ENCODE results near the gene FAM168A. TPM values are rescaled to one million over a fixed set of nuclear protein-coding genes. Genes with fewer than 3 reads are reported as not detected.

Gene FAM168A
- total RNA-seq, 2 donors from 2014 or later = 34.0 to 36.0 TPM

DNA sequence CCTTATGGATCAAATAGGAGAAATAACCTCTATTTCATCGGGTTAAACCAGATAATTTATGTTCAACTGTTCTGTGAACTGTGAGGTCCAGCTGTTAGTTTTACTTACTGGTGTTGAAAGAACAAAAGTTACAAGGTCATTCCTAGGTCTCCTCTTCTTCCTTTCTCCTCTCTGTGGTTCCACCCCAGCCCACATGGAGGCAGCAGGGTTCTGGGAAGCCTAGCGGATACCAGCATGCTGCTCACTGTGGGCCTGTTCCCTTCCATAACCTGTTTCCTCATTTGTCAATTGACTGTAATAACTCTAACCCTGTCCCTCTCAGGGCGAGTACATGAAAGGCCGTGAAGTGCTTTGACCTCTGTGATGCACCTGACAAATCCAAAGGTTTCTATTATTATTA lies 193.9 kb downstream of the FAM168A start:
- H3K27ac ChIP-seq = no peak overlapping the region
- peaks cover 0 to 3% of the 10 kb centered on the region in 2 donors for H3K4me1 ChIP-seq (ENCODE audit: control insufficient read depth in 1 of 2, low read depth in 2 of 2)
- H3K27me3 ChIP-seq (replicated peaks; ENCODE audit: insufficient read depth) = no peaks in the 10 kb centered on the region
- TF ChIP-seq, protein P1, sequence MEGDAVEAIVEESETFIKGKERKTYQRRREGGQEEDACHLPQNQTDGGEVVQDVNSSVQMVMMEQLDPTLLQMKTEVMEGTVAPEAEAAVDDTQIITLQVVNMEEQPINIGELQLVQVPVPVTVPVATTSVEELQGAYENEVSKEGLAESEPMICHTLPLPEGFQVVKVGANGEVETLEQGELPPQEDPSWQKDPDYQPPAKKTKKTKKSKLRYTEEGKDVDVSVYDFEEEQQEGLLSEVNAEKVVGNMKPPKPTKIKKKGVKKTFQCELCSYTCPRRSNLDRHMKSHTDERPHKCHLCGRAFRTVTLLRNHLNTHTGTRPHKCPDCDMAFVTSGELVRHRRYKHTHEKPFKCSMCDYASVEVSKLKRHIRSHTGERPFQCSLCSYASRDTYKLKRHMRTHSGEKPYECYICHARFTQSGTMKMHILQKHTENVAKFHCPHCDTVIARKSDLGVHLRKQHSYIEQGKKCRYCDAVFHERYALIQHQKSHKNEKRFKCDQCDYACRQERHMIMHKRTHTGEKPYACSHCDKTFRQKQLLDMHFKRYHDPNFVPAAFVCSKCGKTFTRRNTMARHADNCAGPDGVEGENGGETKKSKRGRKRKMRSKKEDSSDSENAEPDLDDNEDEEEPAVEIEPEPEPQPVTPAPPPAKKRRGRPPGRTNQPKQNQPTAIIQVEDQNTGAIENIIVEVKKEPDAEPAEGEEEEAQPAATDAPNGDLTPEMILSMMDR (IDR thresholded peaks at IDR 0.05) = peak; percentile 52
- H3K9me3 ChIP-seq = no peaks in the 10 kb centered on the region
- no peak overlapping the region for H3K4me3 ChIP-seq
- no peak for DNase-seq (ENCODE audit: low spot score)
- peaks cover 15% of the 10 kb centered on the region for H3K36me3 ChIP-seq
- ATAC-seq (ENCODE audit: insufficient number of reproducible peaks, low FRiP score, low read depth) = no peak

DNA sequence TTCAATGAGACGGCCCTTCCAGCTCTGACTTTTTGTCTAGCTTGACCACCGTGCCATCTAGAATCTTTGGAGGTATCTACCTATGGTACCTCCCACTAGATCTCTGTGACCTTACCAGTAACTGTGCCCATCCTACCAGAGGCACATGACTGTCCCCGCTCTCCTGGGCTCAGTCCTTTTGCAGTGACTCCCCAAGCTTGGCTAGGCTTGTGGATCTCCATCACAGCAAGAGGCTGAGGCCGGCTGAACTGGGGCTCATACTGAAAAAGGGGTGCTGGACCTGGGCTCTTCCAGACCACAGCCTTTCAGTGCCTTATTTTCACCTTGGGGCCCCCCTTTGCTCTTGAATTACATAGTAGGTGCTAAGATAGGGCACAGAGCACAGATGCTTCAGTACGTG lies 194.4 kb downstream of the FAM168A start:
- peaks cover 0 to 7% of the 10 kb centered on the region in 2 donors for H3K4me1 ChIP-seq (ENCODE audit: control insufficient read depth in 1 of 2, low read depth in 2 of 2)
- H3K27me3 ChIP-seq (replicated peaks; ENCODE audit: insufficient read depth) = no peaks in the 10 kb centered on the region
- no peak for DNase-seq (ENCODE audit: low spot score)
- H3K9me3 ChIP-seq = no peaks in the 10 kb centered on the region
- no peak overlapping the region for H3K4me3 ChIP-seq
- no peak for ATAC-seq (ENCODE audit: insufficient number of reproducible peaks, low FRiP score, low read depth)
- TF ChIP-seq, protein P1 (IDR thresholded peaks at IDR 0.05) = no peak
- H3K36me3 ChIP-seq = peaks cover 14% of the 10 kb centered on the region
- no peak overlapping the region for H3K27ac ChIP-seq

DNA sequence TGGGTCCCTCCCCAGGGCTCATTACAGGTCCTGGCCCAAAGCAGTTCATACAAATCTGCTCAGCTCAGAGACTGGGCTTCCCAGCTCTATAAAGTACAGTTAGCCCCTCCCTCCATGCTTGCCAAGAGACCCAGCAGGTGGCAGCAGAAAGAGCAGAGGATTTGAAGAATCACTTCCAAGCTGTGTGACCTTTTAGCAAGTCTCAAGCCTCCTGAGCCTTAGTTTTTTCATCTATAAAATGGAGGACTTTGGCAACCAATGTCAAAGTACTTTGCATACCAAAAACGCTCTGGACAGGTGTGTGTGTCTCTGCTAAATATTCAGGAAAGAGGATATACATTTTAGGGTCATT lies 195.1 kb downstream of the FAM168A start:
- Histone ChIP-seq H3K27ac (no peak overlapping the region), H3K27me3 (replicated peaks; ENCODE audit: insufficient read depth) (no peaks in the 10 kb centered on the region), H3K4me1 (ENCODE audit: control insufficient read depth in 1 of 2, low read depth in 2 of 2) (peaks cover 0 to 7% of the 10 kb centered on the region in 2 donors), H3K9me3 (no peaks in the 10 kb centered on the region), H3K4me3 (no peak overlapping the region), H3K36me3 (peaks cover 11% of the 10 kb centered on the region)
- ATAC-seq (ENCODE audit: insufficient number of reproducible peaks, low FRiP score, low read depth) (no peak), DNase-seq (ENCODE audit: low spot score) (no peak)
- TF ChIP-seq, protein P1 (IDR thresholded peaks at IDR 0.05) = no peak

DNA sequence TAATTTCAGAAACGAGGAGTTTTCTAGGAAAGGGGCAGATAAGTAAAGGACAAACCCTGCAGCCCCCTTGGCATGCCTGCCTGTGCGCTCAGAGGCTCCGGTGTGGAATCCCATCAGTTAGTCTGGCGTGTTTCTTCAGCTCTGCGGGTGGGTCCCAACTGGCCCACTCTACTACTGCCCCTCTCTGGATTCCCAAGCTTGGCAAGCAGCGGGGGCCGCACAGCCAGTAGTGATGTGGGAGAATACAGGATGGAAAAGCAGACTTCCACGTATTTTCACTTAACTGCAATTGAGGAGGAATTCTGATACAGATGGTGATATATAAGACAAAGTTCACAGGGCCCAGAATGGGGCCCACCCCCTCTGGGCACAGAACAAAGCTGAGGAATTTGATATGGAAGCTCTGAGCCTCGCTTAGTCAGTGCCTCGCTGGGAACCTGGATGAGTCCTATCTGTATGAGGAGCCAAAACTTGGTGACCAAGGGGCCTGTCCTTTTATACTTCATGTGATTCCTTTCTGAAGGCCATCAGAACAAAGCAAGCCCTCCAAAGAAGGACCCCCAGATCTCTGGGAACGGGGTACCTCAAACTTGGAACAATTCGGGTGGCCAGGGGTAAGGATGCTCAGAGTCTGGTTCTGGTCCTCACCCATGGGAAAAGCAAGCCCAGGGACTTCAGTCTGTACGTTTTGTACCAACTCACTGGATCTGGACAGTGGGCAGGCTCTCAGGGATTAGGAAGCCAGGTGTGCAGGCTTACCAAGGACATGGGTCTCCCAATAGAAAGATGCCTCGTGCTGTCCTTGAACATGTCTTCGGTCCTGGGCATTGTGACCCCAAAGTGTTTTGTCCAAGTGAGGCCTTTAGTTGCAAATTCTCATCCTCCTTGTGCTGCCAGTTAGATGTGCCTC lies 195.7 kb downstream of the FAM168A start:
- TF ChIP-seq, protein P1 (IDR thresholded peaks at IDR 0.05) = no peak

DNA sequence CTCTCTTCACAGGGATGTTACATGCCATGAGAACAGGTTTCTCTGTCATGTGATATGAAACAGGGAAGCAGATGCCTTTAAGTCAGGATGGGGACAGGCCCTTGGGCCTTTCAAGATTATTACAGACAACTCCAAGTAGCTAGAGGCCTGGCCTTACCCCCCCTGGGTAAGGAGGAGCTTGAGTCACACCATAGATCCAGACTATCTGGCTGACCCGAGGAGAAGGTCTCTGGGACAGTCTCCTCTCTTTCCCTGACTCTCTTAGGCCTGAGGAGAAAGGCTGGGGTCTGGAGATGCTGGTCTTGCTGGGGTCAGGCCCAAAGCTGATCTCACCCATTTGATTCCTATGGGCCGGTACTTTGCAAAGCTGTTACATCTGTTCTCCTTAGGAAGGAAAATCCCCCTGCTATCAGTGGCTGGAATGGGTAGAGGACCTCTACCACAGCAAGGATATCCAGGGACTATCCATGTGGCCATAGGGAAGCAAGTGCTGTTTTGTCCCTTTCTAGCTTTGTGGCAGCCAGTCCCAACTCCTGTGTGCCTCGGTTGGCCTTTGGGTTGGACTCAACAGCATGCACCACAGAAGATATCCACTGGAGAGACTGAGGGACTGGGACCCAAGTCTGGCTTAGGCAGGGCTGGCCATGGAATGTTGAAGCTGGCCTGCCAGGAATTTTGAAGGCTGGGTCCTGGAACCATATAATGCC lies 196.5 kb downstream of the FAM168A start:
- no peak for DNase-seq (ENCODE audit: low spot score)
- no peak for ATAC-seq (ENCODE audit: insufficient number of reproducible peaks, low FRiP score, low read depth)
- Histone ChIP-seq H3K36me3 (peaks cover 4% of the 10 kb centered on the region), H3K27me3 (replicated peaks; ENCODE audit: insufficient read depth) (no peaks in the 10 kb centered on the region), H3K27ac (no peak overlapping the region), H3K4me3 (no peak overlapping the region), H3K4me1 (ENCODE audit: control insufficient read depth in 1 of 2, low read depth in 2 of 2) (peaks cover 3 to 15% of the 10 kb centered on the region in 2 donors), H3K9me3 (no peaks in the 10 kb centered on the region)
- TF ChIP-seq, protein P1 (IDR thresholded peaks at IDR 0.05) = no peak

More for the DNA sequence above, 195.7 kb downstream of the FAM168A start:
- Histone ChIP-seq H3K4me3 (no peak overlapping the region), H3K27me3 (replicated peaks; ENCODE audit: insufficient read depth) (no peaks in the 10 kb centered on the region), H3K4me1 (ENCODE audit: control insufficient read depth in 1 of 2, low read depth in 2 of 2) (peaks cover under 1 to 9% of the 10 kb centered on the region in 2 donors), H3K36me3 (peaks cover 10% of the 10 kb centered on the region), H3K27ac (no peak overlapping the region), H3K9me3 (no peaks in the 10 kb centered on the region)
- ATAC-seq (ENCODE audit: insufficient number of reproducible peaks, low FRiP score, low read depth) (no peak), DNase-seq (ENCODE audit: low spot score) (no peak)
